IMR-90 (cell line): ENCODE measurements around the gene CA12. TPM values are rescaled to one million over a fixed set of nuclear protein-coding genes. Genes with fewer than 3 reads are reported as not detected.

Experiments used
- ATAC-seq: fragments of 200-7000 bp; cut with Tn5 transposase; 2 replicates; pipeline ENCODE4 v1.9.1; 2020; ENCODE audit warnings: low read depth, mild to moderate bottlenecking, moderate library complexity
- BruUV-seq: library from RNA; stranded (reverse); fragments of 400-500 nt; replicated peaks from 2 replicates; lab custom pipeline; 2021; lab: Mats Ljungman, UMichigan
- CTCF ChIA-PET: fragments of 300-600 bp; formaldehyde crosslinking; extraction: SDS; loops from one replicate; lab custom pipeline; 2021; ENCODE audit warnings: antibody characterized with exemption; lab: Yijun Ruan, JAX
- POLR2A ChIA-PET: fragments of 300-600 bp; sonication (Branson Sonifier 250); formaldehyde crosslinking; loops from one replicate; lab custom pipeline; 2022; ENCODE audit warnings: antibody characterized with exemption; ENCODE audit not compliant: unreplicated experiment; lab: Charles Lee
- DNase-seq: peaks from one replicate; pipeline ENCODE4 v3.0.0; 2013
- H2AFZ ChIP-seq: replicated peaks from 2 replicates; pipeline ENCODE3; 2013; ENCODE audit warnings: low read length, mild to moderate bottlenecking; ENCODE audit not compliant: poor library complexity
- H2AK5ac ChIP-seq: 2 replicates; pipeline ENCODE4 v1.6.1; 2013; ENCODE audit warnings: low read depth, low read length, inconsistent platforms
- H2AK9ac ChIP-seq: replicated peaks from 2 replicates; pipeline ENCODE3; 2013; ENCODE audit warnings: mild to moderate bottlenecking, low read depth, low read length, moderate library complexity; ENCODE audit not compliant: poor library complexity
- H2BK120ac ChIP-seq: 2 replicates; pipeline ENCODE4 v1.6.1; 2013; ENCODE audit warnings: low read depth, low read length, inconsistent platforms
- H2BK15ac ChIP-seq: 3 replicates; pipeline ENCODE4 v1.6.1; 2013; ENCODE audit warnings: low read depth, low read length, inconsistent platforms
- H2BK20ac ChIP-seq: 2 replicates; pipeline ENCODE4 v1.6.1; 2013; ENCODE audit warnings: low read depth, mild to moderate bottlenecking, inconsistent platforms, low read length, moderate library complexity
- H2BK5ac ChIP-seq: 2 replicates; pipeline ENCODE4 v1.6.1; 2013; ENCODE audit warnings: mild to moderate bottlenecking, low read depth, low read length, inconsistent platforms; ENCODE audit not compliant: poor library complexity, severe bottlenecking
- H3K14ac ChIP-seq: replicated peaks from 2 replicates; pipeline ENCODE4 v1.6.1; 2013; ENCODE audit warnings: low read depth, low read length, inconsistent platforms
- H3K18ac ChIP-seq: 2 replicates; pipeline ENCODE4 v1.6.1; 2013; ENCODE audit warnings: low read depth, low read length, control low read depth
- H3K23ac ChIP-seq: 2 replicates; pipeline ENCODE4 v1.6.1; 2013; ENCODE audit warnings: low read depth, low read length, inconsistent platforms
- H3K27ac ChIP-seq: 2 replicates; pipeline ENCODE4 v1.5.1; 2013; ENCODE audit warnings: mild to moderate bottlenecking, control low read depth, low read length; ENCODE audit not compliant: insufficient read depth
- H3K27me3 ChIP-seq: 2 replicates; pipeline ENCODE4 v1.6.1; 2013; ENCODE audit warnings: low read length; ENCODE audit not compliant: control insufficient read depth, insufficient read depth
- H3K36me3 ChIP-seq: 2 replicates; pipeline ENCODE4 v1.6.1; 2013; ENCODE audit warnings: low read length, mixed read lengths; ENCODE audit not compliant: control insufficient read depth, insufficient read depth
- H3K4ac ChIP-seq: 2 replicates; pipeline ENCODE4 v1.6.1; 2013; ENCODE audit warnings: low read depth, low read length, inconsistent platforms
- H3K4me1 ChIP-seq: 2 replicates; pipeline ENCODE4 v1.6.1; 2013; ENCODE audit warnings: low read length, mixed read lengths; ENCODE audit not compliant: control insufficient read depth, insufficient read depth
- H3K4me2 ChIP-seq: 2 replicates; pipeline ENCODE4 v1.6.1; 2013; ENCODE audit warnings: low read depth, mild to moderate bottlenecking, control low read depth, low read length, moderate library complexity
- H3K4me3 ChIP-seq: 2 replicates; pipeline ENCODE4 v1.5.1; 2013; ENCODE audit warnings: low read depth, mild to moderate bottlenecking, control low read depth, low read length, moderate library complexity; ENCODE audit not compliant: insufficient read depth
- H3K56ac ChIP-seq: 2 replicates; pipeline ENCODE4 v1.6.1; 2013; ENCODE audit warnings: low read length, inconsistent platforms; ENCODE audit not compliant: insufficient read depth; ENCODE audit errors: extremely low read depth
- H3K79me1 ChIP-seq, 2 experiments: 2 replicates each; pipeline ENCODE4 v1.6.1; 2013; ENCODE audit warnings: low read length in 2 of 2, inconsistent platforms in 1 of 2, low read depth in 1 of 2
- H3K9ac ChIP-seq: 2 replicates; pipeline ENCODE4 v1.6.1; 2013; ENCODE audit warnings: low read depth, low read length, control low read depth
- H3K9me1 ChIP-seq: 2 replicates; pipeline ENCODE4 v1.6.1; 2013; ENCODE audit warnings: low read length, inconsistent platforms; ENCODE audit not compliant: insufficient read depth
- H3K9me3 ChIP-seq: 2 replicates; pipeline ENCODE4 v1.6.1; 2013; ENCODE audit warnings: low read length; ENCODE audit not compliant: control insufficient read depth, insufficient read depth
- H4K20me1 ChIP-seq: 2 replicates; pipeline ENCODE4 v1.6.1; 2013; ENCODE audit warnings: low read length, inconsistent platforms; ENCODE audit not compliant: insufficient read depth
- H4K5ac ChIP-seq: 2 replicates; pipeline ENCODE4 v1.6.1; 2013; ENCODE audit warnings: mild to moderate bottlenecking, low read depth, low read length, control low read depth
- H4K8ac ChIP-seq, 2 experiments: 2 replicates each; pipeline ENCODE4 v1.6.1; 2013; ENCODE audit warnings: low read depth in 2 of 2, low read length in 2 of 2, control low read depth in 1 of 2, inconsistent platforms in 1 of 2
- H4K91ac ChIP-seq: 2 replicates; pipeline ENCODE4 v1.6.1; 2013; ENCODE audit warnings: low read depth, low read length, inconsistent platforms; ENCODE audit not compliant: insufficient read depth
- BHLHE40 ChIP-seq: fragments of 150-350 bp; IDR thresholded peaks from 2 replicates; pipeline ENCODE4 v1.6.1; 2016; ENCODE audit warnings: mild to moderate bottlenecking, low read depth, low read length
- CEBPB ChIP-seq: IDR thresholded peaks from 2 replicates; pipeline ENCODE4 v1.6.1; 2012; ENCODE audit warnings: low read depth, low read length, improper control_type of control experiment
- MAFK ChIP-seq: IDR thresholded peaks from 2 replicates; pipeline ENCODE4 v1.6.1; 2012; ENCODE audit warnings: low read depth, low read length, improper control_type of control experiment
- MXI1 ChIP-seq: IDR thresholded peaks from 2 replicates; pipeline ENCODE4 v1.6.1; 2012; ENCODE audit warnings: low read depth, mild to moderate bottlenecking, low read length, moderate library complexity, borderline replicate concordance
- NFE2L2 ChIP-seq: fragments of 150-350 bp; IDR thresholded peaks from 2 replicates; pipeline ENCODE4 v1.6.1; 2016; ENCODE audit warnings: low read depth, mild to moderate bottlenecking, low read length
- RAD21 ChIP-seq: IDR thresholded peaks from 2 replicates; pipeline ENCODE4 v1.6.1; 2012; ENCODE audit warnings: low read length, improper control_type of control experiment
- RFX5 ChIP-seq: IDR thresholded peaks from 2 replicates; pipeline ENCODE4 v1.8.0; 2012; ENCODE audit warnings: low read depth, mild to moderate bottlenecking, low read length, moderate library complexity
- USF2 ChIP-seq: fragments of 150-350 bp; IDR thresholded peaks from 2 replicates; pipeline ENCODE4 v1.6.1; 2017; ENCODE audit warnings: mild to moderate bottlenecking, antibody characterized with exemption, low read length, low read depth
- WGBS, 2 experiments: methylation state at CpG; one replicate each; pipeline versions ENCODE4 v1.1.5 to v1.1.7; 2013; ENCODE audit warnings: missing lambda C conversion rate in 2 of 2; ENCODE audit not compliant: insufficient read length in 1 of 2; ENCODE audit errors: extremely low coverage in 2 of 2; 5-methylcytosine and 5-hydroxymethylcytosine counted together
- dilution Hi-C: fragments of 300-500 bp; cut with HindIII; formaldehyde crosslinking; loops from one replicate; pipeline ENCODE4 v1.14.3; 2018; ENCODE audit warnings: low sequenced_read_pairs; ENCODE audit not compliant: unreplicated experiment
- in situ Hi-C: fragments of 300-500 bp; cut with MboI; formaldehyde crosslinking; loops from 3 replicates; pipeline ENCODE4 v1.14.3; 2019; ENCODE audit warnings: low sequenced_read_pairs, inconsistent platforms, mixed read lengths
- intact Hi-C: fragments of 100-400 bp; cut with micrococcal nuclease; formaldehyde crosslinking; loops from 2 replicates; pipeline ENCODE4 v1.10.0; 2022
- polyA plus RNA-seq, 3 experiments: library from polyadenylated mRNA; depleted of rRNA; stranded (reverse); fragments of >200 nt; gene quantifications; 2 replicates each; pipeline ENCODE4 v1.2.3, GENCODE V29; 2012; ENCODE audit warnings: low replicate concordance in 1 of 3
- total RNA-seq: library from RNA; depleted of rRNA; stranded (reverse); fragments of >200 nt; gene quantifications from 2 replicates; pipeline ENCODE4 v1.2.3, GENCODE V29; 2012
- TF ChIP-seq, protein P1 (sequence below): conservative IDR thresholded peaks from 2 replicates; pipeline ENCODE4 v1.5.1; 2012; ENCODE audit warnings: mild to moderate bottlenecking, low read depth, low read length, improper control_type of control experiment

CA12 gene
- total and polyA plus RNA-seq, 2 of the 4 experiments (the other 2 are of a cell fraction), result 33.7 to 52.6 TPM

DNA sequence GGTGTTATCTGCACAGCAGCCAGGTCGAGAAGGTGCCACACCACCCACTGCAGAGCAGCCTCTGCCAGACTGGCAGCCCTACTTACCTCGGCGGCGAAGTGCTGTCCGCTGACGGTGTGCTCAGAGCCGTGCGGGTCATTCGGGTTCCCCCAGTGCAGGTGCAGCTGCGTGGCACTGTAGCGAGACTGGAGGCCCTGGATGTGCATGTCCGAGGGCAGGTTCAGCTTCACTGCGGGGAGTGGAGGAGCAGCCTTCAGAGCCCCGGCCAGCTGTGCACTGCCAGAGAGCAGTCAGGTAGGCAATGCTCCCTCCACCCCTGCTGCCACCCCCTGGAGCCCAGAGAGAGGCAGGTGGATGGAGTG, 36.3 kb downstream of the CA12 start:
- Histone ChIP-seq H4K8ac (no peak overlapping the region), H2AFZ (peak overlapping the region; percentile 24), H3K18ac (no peak overlapping the region), H3K4me1 (peaks cover 35% of the 10 kb centered on the region), H2BK5ac (no peak overlapping the region), H3K9me3 (no peaks in the 10 kb centered on the region), H3K27ac (no peak overlapping the region), H2BK20ac (no peak overlapping the region), H3K56ac (no peak overlapping the region), H3K4ac (peak overlapping the region; percentile 24; the same call in 1 of the 2 replicates), H3K4me3 (no peak overlapping the region), H2AK5ac (peak overlapping the region; percentile 13; the same call in 1 of the 2 replicates), H3K9me1 (peaks cover 21% of the 10 kb centered on the region; the same call in 1 of the 2 replicates), H2BK120ac (peak overlapping the region; percentile 47; the same call in 1 of the 2 replicates), H3K4me2 (no peak overlapping the region), H3K79me1 (no peaks in the 10 kb centered on the region), H3K9ac (no peak overlapping the region), H3K23ac (no peak overlapping the region), H3K36me3 (no peaks in the 10 kb centered on the region), H4K91ac (no peak overlapping the region), H4K5ac (no peak overlapping the region), H2AK9ac (no peak overlapping the region), H3K27me3 (no peaks in the 10 kb centered on the region), H3K14ac (no peak overlapping the region), H4K20me1 (no peaks in the 10 kb centered on the region), H2BK15ac (no peak overlapping the region)
- dilution Hi-C loops (no loop called here), in situ Hi-C loops (no loop called here), intact Hi-C loops (no loop called here)
- ChIA-PET POLR2A (no interaction called here), CTCF (interaction anchor here (1.2 kb wide), 1 partner anchor 33 kb away, joined by 5 read pairs; no protein-coding TSS in a partner anchor)
- BruUV-seq, result no TSS peak
- no peak for DNase-seq
- 87% methylated on average over 5 of the region's 14 CpGs; no CpG with 5 or more reads in 1 of the 2 experiments for WGBS, 2 experiments
- no peak for ATAC-seq
- TF ChIP-seq RAD21 (no peak), USF2 (no peak), CEBPB (no peak), NFE2L2 (no peak), MAFK (no peak), MXI1 (no peak), RFX5 (no peak), BHLHE40 (no peak)
- TF ChIP-seq, protein P1, sequence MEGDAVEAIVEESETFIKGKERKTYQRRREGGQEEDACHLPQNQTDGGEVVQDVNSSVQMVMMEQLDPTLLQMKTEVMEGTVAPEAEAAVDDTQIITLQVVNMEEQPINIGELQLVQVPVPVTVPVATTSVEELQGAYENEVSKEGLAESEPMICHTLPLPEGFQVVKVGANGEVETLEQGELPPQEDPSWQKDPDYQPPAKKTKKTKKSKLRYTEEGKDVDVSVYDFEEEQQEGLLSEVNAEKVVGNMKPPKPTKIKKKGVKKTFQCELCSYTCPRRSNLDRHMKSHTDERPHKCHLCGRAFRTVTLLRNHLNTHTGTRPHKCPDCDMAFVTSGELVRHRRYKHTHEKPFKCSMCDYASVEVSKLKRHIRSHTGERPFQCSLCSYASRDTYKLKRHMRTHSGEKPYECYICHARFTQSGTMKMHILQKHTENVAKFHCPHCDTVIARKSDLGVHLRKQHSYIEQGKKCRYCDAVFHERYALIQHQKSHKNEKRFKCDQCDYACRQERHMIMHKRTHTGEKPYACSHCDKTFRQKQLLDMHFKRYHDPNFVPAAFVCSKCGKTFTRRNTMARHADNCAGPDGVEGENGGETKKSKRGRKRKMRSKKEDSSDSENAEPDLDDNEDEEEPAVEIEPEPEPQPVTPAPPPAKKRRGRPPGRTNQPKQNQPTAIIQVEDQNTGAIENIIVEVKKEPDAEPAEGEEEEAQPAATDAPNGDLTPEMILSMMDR, result no peak
